Gastrocnemius medialis (tissue), 4 donors: ENCODE data around the gene FBLN1. TPM values are rescaled to one million over a fixed set of nuclear protein-coding genes. Genes with fewer than 3 reads are reported as not detected.

Experiments
- ATAC-seq, 2 donors: fragments of 150-250 bp; one replicate each; pipeline ENCODE4 v1.9.1; 2016
- DNase-seq, 2 donors: peaks; one replicate each; pipeline ENCODE4 v3.0.0-alpha.2; 2019
- H3K27ac ChIP-seq, 4 donors: fragments of 200-600 bp; sonication (generic); 1 replicate in 1 of 4; 2 replicates in 3 of 4; pipeline ENCODE4 v1.5.1; 2016 to 2018; ENCODE audit warnings: mild to moderate bottlenecking in 2 of 4, moderate library complexity in 1 of 4
- H3K27me3 ChIP-seq, 3 donors: fragments of 200-600 bp; sonication (generic) in 2 of 3; 1 replicate in 1 of 3; 2 replicates in 2 of 3; pipeline versions ENCODE4 v1.5.1 to v1.6.0; 2016 to 2019; ENCODE audit warnings: mild to moderate bottlenecking in 1 of 3, moderate library complexity in 1 of 3
- H3K36me3 ChIP-seq, 2 donors: fragments of 200-600 bp; sonication (generic) in 1 of 2; one replicate each; pipeline ENCODE4 v1.5.1; 2017 to 2018
- H3K4me1 ChIP-seq, 2 donors: fragments of 200-600 bp; sonication (generic) in 1 of 2; one replicate each; pipeline ENCODE4 v1.5.1; 2016 to 2017; ENCODE audit warnings: mild to moderate bottlenecking in 2 of 2
- H3K4me3 ChIP-seq, 4 donors: fragments of 200-600 bp; sonication (generic) in 3 of 4; 1 replicate in 1 of 4; 2 replicates in 3 of 4; pipeline ENCODE4 v1.5.1; 2016 to 2019; ENCODE audit warnings: mild to moderate bottlenecking in 2 of 4
- H3K9me3 ChIP-seq, 3 donors: fragments of 200-600 bp; sonication (generic) in 2 of 3; 1 replicate in 1 of 3; 2 replicates in 2 of 3; pipeline ENCODE4 v1.5.1; 2016 to 2019
- CTCF ChIP-seq, 5 experiments: fragments of 450-650 bp in 3 of 5; fragments of 200-600 bp in 2 of 5; sonication (generic) in 2 of 5; IDR thresholded peaks in 4 of 5; conservative IDR thresholded peaks in 1 of 5; 1 replicate in 4 of 5; 2 replicates in 1 of 5; pipeline ENCODE4 v1.5.1; 2016 to 2019; ENCODE audit warnings: antibody characterized with exemption in 5 of 5, mild to moderate bottlenecking in 3 of 5, moderate library complexity in 3 of 5
- POLR2A ChIP-seq, 2 donors: fragments of 450-650 bp; IDR thresholded peaks; one replicate each; pipeline ENCODE4 v1.6.1; 2017; ENCODE audit warnings: antibody characterized with exemption in 2 of 2, mild to moderate bottlenecking in 2 of 2, moderate library complexity in 2 of 2
- in situ Hi-C, 4 donors: fragments of 200-750 bp; cut with MboI; loops; one replicate each; pipeline versions ENCODE4 v1.15.0 to v1.8.0; 2017; ENCODE audit warnings: low sequenced_read_pairs in 4 of 4
- intact Hi-C: fragments of 100-400 bp; cut with DNase I; formaldehyde crosslinking; loops from one replicate; pipeline ENCODE4 v1.15.1; 2023; ENCODE audit warnings: low total_unique reads
- total RNA-seq, 4 donors: library from RNA; depleted of rRNA; stranded (reverse); fragments of >200 nt; gene quantifications; one replicate each; pipeline versions ENCODE4 v1.1.0 to v1.2.3, GENCODE V29; 2016

FBLN1 gene
- total RNA-seq, 4 donors from 2014 or later: 12.5 to 37.1 (median 19.2) TPM

GRCh38 chr22:45478108-45478771 is 24.4 kb upstream of the FBLN1 start:
- ATAC-seq (peak in 1 of 2 donors; percentile 39), DNase-seq (no peak)
- Histone ChIP-seq H3K9me3 (no peaks in the 10 kb centered on the region), H3K36me3 (no peaks in the 10 kb centered on the region), H3K4me3 (no peak overlapping the region), H3K27me3 (no peaks in the 10 kb centered on the region), H3K4me1 (no peaks in the 10 kb centered on the region), H3K27ac (peak overlapping the region in 1 of 4 donors; percentile 26)
- in situ Hi-C loops (no loop called here), intact Hi-C loops (no loop called here)
- TF ChIP-seq CTCF (IDR thresholded peaks at IDR 0.05 in 4 of 5, conservative IDR thresholded peaks at IDR 0.05 in 1 of 5) (no peak), POLR2A (IDR thresholded peaks at IDR 0.05) (no peak)

GRCh38 chr22:45480717-45481116 is 22.0 kb upstream of the FBLN1 start:
- Histone ChIP-seq H3K9me3 (no peaks in the 10 kb centered on the region), H3K27me3 (no peaks in the 10 kb centered on the region), H3K27ac (no peak overlapping the region), H3K4me1 (no peaks in the 10 kb centered on the region), H3K36me3 (no peaks in the 10 kb centered on the region), H3K4me3 (no peak overlapping the region)
- intact Hi-C loops: no loop called here
- no peak for DNase-seq
- TF ChIP-seq CTCF (IDR thresholded peaks at IDR 0.05 in 4 of 5, conservative IDR thresholded peaks at IDR 0.05 in 1 of 5) (no peak), POLR2A (IDR thresholded peaks at IDR 0.05) (no peak)
- no peak for ATAC-seq
- in situ Hi-C loops: no loop called here

- in situ Hi-C loops (no loop called here), intact Hi-C loops (no loop called here)
- Histone ChIP-seq H3K9me3 (no peaks in the 10 kb centered on the region), H3K27me3 (no peaks in the 10 kb centered on the region), H3K4me1 (no peaks in the 10 kb centered on the region), H3K4me3 (no peak overlapping the region), H3K36me3 (no peaks in the 10 kb centered on the region), H3K27ac (no peak overlapping the region)
- no peak for ATAC-seq
- no peak for DNase-seq
- no peak for TF ChIP-seq POLR2A (IDR thresholded peaks at IDR 0.05)
- TF ChIP-seq CTCF (IDR thresholded peaks at IDR 0.05 in 4 of 5, conservative IDR thresholded peaks at IDR 0.05 in 1 of 5): no peak
These were observed 21.0 kb upstream of the FBLN1 start for GRCh38 chr22:45481661-45482060.

- in situ Hi-C loops: no loop called here
- H3K4me1 ChIP-seq: no peaks in the 10 kb centered on the region
- no peak for DNase-seq
- H3K4me3 ChIP-seq: no peak overlapping the region
- no peaks in the 10 kb centered on the region for H3K27me3 ChIP-seq
- ATAC-seq: no peak
- no peaks in the 10 kb centered on the region for H3K36me3 ChIP-seq
- intact Hi-C loops: no loop called here
- H3K27ac ChIP-seq: no peak overlapping the region
- H3K9me3 ChIP-seq: no peaks in the 10 kb centered on the region
- TF ChIP-seq POLR2A (IDR thresholded peaks at IDR 0.05) (no peak), CTCF (IDR thresholded peaks at IDR 0.05 in 4 of 5, conservative IDR thresholded peaks at IDR 0.05 in 1 of 5) (no peak)
These were observed 20.5 kb upstream of the FBLN1 start for GRCh38 chr22:45482169-45482568.

- no peak for TF ChIP-seq POLR2A (IDR thresholded peaks at IDR 0.05)
- TF ChIP-seq CTCF (IDR thresholded peaks at IDR 0.05 in 4 of 5, conservative IDR thresholded peaks at IDR 0.05 in 1 of 5): no peak
- no peaks in the 10 kb centered on the region for H3K27me3 ChIP-seq
- DNase-seq (no peak), ATAC-seq (no peak)
- intact Hi-C loops (no loop called here), in situ Hi-C loops (no loop called here)
- H3K27ac ChIP-seq: no peak overlapping the region
- H3K4me1 ChIP-seq: no peaks in the 10 kb centered on the region
- H3K9me3 ChIP-seq: no peaks in the 10 kb centered on the region
- H3K36me3 ChIP-seq: no peaks in the 10 kb centered on the region
- H3K4me3 ChIP-seq: no peak overlapping the region
These were observed 19.4 kb upstream of the FBLN1 start for GRCh38 chr22:45483319-45483718.
